ENCODE data around the gene TRMU.

DNA sequence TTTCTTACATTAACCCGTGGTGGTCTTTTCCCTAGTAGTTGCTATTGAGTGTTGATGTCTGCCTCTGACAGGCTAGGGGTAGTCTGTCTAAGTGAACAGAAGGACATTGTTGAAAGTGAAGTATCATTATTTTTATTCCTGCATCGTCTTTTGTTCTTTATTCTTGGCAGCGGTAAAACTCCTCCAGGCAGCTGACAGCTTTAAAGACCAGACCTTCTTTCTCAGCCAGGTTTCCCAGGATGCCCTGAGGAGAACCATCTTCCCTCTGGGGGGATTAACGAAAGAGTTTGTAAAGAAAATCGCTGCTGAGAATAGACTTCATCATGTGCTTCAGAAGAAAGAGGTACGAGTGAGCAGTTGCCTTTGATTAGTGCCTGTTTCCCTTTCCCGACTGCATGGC lies 14.6 kb downstream of the TRMU start:
- TF ChIP-seq POLR2A (IDR thresholded peaks at IDR 0.05) (no peak), EP300 (IDR thresholded peaks at IDR 0.05) (no peak)
- TF ChIP-seq, protein P1, sequence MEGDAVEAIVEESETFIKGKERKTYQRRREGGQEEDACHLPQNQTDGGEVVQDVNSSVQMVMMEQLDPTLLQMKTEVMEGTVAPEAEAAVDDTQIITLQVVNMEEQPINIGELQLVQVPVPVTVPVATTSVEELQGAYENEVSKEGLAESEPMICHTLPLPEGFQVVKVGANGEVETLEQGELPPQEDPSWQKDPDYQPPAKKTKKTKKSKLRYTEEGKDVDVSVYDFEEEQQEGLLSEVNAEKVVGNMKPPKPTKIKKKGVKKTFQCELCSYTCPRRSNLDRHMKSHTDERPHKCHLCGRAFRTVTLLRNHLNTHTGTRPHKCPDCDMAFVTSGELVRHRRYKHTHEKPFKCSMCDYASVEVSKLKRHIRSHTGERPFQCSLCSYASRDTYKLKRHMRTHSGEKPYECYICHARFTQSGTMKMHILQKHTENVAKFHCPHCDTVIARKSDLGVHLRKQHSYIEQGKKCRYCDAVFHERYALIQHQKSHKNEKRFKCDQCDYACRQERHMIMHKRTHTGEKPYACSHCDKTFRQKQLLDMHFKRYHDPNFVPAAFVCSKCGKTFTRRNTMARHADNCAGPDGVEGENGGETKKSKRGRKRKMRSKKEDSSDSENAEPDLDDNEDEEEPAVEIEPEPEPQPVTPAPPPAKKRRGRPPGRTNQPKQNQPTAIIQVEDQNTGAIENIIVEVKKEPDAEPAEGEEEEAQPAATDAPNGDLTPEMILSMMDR (IDR thresholded peaks at IDR 0.05): no peak
